NCI-H2081 (cell line): ENCODE data around the gene BRPF3.

Experiments used
- DNase-seq, 2 experiments: peaks; one replicate each; lab custom pipeline; 2025; lab: John Stamatoyannopoulos, UW

BRPF3 gene

DNA sequence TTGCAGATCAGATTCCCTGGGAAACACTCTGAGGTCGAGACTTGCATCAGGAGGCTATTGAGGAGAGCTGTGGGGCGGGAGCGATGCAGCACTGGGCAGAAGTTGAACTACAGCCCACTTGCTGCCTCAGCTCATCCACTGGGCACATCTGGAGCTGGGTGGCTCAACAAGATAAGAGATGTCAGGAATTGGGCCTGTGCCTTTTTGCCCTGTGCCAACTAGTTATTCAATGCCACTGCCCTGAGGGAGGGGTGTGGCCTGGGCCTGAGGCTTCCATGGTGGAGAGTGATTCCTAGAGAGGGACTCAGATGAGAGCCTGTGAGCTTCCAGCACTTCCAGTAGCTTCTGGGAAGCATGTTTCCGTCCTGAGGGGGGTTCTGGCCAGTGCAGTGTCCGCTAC, 32.7 kb downstream of the BRPF3 start:
- no peak for DNase-seq

- DNase-seq, result no peak
Observed at GRCh38 chr6:36230371-36230770, 33.8 kb downstream of the BRPF3 start.

- DNase-seq, result no peak
Observed at GRCh38 chr6:36232172-36232571, 35.6 kb downstream of the BRPF3 start.

DNA sequence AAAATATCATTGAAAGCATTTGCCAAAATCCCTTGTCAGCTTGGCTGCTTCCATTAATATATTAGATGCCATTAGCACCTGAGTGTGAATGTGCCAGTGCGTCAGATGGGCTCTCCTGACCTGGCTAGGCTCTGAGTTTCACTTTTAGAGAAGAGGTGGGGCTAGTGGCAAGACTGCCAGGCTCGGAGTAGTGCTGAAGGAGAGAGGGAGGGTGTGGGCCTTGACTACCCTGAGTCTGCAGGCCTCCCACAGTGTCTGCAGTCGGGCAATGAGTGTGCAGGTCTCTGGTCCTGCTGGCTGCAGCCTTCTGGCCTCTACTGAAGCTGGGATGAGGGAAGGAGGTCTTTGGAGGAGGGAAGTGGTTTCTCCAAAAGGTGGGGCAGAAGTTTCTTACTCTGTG, 38.8 kb downstream of the BRPF3 start:
- no peak for DNase-seq

DNA sequence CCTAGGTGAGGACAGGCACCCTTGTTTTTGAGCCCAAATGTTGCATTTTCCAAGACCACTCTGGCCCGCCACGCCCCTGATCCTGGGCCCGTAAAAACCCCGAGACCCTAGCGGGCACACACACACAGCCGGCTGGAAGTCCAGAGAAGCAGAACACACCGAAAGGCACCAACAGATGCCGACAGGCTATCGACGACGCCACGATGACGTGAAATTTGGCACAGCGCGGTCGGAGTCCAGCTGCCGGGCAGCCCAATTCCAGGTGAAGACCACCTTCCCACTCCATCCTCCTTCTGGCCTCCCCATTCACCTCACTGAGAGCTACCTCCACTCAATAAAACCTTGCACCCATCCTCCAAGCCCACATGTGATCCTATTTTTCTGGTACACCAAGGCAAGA, 39.3 kb downstream of the BRPF3 start:
- DNase-seq, result no peak

GRCh38 chr6:36239774-36240173, 43.2 kb downstream of the BRPF3 start:
- DNase-seq, result no peak

GRCh38 chr6:36241728-36242127, 45.2 kb downstream of the BRPF3 start:
- no peak for DNase-seq

GRCh38 chr6:36242161-36242560, 45.6 kb downstream of the BRPF3 start:
- no peak for DNase-seq

DNA sequence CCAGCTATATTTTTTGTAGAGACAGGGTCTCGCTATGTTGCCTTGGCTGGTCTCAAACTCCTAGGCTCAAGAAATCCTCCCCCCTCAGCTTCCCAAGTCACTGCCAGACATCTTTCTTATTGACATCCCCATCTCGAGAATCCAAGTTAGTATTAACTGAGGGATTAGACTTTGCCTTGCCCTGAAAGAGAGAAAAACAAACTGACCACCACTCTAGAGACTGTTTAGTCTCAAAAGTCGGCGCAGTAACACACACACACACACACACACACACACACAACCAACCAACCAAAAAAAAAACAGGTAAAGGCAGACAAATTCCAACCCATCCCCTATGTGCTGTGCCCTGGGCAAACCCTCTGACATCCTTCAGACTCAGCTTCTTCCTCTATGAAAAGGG, 46.1 kb downstream of the BRPF3 start:
- no peak for DNase-seq

DNA sequence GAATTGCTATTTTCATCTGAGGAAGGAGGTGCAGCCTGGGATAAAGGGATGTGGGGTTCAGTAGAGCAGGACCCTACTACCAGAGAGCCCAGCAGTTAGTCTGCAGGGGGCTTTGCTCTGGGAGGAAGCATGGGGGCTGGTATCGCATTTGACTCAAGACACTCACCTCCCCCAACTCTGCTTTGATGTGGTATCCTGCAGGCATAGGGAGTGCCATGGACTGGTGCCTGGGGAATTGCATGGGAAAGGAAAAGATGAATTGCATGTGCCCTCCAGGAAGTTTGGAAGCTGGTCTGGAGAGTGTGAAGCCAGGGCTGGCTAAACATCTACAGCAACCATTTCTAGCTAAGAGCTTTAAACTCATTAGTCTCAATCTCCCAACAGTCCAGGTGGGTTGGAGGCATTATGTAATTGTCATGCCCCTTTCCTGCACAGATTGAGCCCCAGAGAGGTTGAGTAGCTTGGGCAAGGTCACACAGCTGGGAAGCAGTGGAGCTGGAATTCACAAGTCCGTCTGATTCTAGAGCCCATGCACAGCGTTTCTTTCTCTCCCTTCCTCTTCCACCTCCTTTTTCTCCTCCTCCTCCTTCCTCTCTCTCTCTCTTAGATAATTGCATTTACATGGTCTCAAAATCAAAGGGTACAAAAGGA, 47.1 kb downstream of the BRPF3 start:
- no peak for DNase-seq

DNA sequence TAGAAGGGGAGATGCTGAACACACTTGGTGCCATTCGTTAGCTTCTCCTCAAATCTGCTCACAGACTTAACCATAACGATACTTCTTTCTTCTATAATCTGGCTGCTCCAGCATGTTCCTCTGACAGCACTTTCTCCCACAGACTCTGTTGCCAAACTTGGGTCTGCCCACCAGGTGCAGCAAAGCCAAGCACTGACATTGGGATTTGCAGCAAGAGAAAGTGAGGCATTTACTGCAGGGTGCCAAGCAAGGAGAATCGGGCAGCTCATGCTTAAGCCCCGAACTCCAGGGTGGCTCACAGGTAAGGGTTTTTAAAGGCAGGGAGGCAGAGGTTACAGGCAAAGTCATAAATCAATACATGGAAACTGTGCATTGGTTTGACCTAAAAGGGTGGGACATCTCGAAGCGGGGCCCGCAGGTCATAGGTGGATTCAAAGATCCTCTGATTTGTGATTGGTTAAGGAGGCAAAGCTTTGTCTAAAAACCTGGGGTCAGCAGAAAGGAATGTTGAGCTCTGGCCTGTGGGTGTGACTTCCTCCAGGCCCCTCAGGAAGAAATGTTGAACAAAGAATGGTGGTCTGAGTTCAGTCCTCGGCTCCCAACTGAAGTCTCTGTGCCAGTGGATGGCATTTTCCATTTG, 48.2 kb downstream of the BRPF3 start:
- DNase-seq, result no peak

DNA sequence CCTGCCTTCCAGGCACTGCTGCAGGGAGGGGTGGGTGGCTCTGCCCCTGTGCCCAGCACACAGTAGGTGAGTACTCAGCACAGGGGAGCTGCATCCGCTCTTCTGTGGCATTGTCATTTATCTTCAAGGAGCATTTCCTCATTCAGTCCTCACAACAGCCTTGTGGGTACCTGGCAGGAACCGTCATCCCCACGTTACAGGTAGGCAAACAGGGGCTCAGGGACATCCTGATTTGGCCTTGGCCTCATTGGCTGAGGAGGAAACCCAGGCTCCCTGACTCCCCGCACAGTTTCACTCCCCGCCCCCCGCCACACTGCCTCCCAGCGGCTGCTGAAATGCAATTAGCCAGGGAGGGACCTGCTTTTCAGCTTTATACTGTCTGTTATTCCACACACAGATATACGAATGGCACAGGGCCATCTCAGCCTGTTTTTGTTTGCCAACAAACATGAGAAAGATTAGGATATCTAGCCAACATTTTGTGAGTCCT, 49.1 kb downstream of the BRPF3 start:
- peak; percentile 5 to 31 for DNase-seq

GRCh38 chr6:36246506-36247268, 50.1 kb downstream of the BRPF3 start:
- DNase-seq, result no peak

DNA sequence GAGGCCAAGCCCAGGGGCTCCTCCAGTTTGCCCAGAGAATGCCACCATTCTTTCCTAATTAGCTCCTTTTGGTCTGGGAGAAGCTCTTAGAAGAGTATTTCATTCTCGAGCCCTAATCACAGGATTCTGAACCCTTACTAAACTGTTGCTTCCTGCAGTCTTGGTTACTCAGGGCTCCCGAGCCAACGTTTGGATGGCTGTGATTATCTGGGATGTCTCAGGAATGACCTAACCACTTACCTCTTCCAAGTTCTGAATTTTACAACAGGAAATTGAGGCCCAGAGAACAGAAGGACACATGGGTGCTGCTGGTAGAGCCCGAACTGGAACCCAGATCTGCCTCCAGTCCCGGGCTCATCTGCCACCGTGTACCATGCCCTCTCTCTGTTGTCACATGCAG, 51.1 kb downstream of the BRPF3 start:
- DNase-seq, result no peak

GRCh38 chr6:36248980-36249379, 52.4 kb downstream of the BRPF3 start:
- DNase-seq, result no peak

- DNase-seq, result no peak
Observed at GRCh38 chr6:36249536-36249935, 53.0 kb downstream of the BRPF3 start.

DNA sequence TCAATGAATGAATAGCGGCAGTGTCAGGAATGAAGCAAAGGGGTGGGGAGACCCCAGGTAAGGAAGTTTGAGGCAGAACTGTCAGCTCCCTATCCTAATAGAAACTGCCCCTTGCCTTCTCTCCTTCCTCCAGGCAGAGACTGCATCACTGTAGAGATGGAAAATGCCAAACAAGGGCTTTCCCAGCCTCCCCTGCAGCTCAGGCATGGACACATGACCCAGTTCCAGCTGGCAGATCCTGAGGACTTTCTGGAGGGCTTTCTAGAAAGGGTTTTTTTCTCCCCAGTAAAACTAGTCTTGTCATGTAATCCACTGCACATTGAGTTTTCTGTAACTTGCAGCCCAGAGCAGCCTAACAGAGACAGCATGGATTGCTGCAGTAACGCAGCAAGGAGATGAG, 55.5 kb downstream of the BRPF3 start:
- no peak for DNase-seq

- DNase-seq, result no peak
Observed at GRCh38 chr6:36263390-36264000, 67.0 kb downstream of the BRPF3 start.

DNA sequence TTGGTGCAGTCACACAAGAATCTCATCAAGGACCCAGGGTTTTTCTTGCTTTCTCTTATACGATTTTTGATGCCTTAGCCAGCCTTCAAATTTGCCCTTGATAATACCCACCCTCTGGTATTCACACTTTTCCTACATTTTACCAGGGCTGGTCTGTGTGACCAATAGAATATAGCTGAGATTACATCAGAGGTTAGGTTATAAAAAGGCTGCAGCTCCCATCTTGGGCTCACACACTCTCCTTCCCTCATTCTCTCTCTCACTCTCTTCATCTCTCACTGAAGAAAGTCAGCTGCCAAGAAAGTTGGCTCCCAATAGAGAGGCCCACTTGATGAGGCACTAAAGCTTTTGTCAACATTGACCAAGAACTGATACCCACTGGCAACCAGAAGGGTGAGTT, 69.2 kb downstream of the BRPF3 start:
- DNase-seq, result no peak

DNA sequence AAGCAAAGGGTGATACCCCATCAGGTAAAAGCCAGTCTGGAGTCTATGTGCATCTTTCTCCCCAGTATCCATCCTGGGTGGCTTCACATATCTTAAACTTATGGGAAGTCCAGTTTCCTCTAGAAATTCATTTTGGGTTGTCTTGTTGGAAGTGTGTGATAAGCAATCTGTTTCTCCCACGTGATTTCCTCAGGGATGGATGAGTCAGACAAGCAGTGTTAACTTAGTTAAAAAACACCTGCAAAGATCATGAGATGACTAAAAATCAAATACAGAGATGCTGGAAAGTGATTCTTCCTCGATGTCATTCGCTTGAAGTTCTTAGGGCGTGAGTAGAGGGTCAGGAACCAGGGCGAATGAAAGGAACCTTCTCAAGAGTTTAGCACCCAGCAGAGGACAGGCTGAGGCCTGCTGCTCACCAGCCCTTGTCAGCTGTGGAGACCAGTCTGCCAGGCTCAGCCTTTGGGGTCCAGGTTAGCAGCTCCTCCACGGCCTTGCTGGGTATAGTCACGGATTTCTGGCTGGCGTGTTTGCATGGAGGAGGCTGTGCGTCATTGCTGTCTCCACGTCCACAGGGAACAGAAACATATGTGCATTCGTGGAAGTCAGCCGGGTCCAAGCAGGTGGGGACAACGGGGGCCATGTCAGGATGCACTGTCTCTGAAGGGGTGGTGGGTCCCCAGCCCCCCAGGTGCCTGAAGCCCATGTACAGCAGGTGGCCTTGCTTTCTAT, 70.5 kb downstream of the BRPF3 start:
- no peak for DNase-seq

GRCh38 chr6:36267731-36268477, 71.4 kb downstream of the BRPF3 start:
- no peak for DNase-seq
